GM21390 (cell line): ENCODE results near the gene MMS19.

Experiments
- ATAC-seq: cut with Tn5 transposase; IDR thresholded peaks from one replicate; pipeline ENCODE4 v1.9.1; 2021; ENCODE audit not compliant: unreplicated experiment

Gene MMS19, protein sequence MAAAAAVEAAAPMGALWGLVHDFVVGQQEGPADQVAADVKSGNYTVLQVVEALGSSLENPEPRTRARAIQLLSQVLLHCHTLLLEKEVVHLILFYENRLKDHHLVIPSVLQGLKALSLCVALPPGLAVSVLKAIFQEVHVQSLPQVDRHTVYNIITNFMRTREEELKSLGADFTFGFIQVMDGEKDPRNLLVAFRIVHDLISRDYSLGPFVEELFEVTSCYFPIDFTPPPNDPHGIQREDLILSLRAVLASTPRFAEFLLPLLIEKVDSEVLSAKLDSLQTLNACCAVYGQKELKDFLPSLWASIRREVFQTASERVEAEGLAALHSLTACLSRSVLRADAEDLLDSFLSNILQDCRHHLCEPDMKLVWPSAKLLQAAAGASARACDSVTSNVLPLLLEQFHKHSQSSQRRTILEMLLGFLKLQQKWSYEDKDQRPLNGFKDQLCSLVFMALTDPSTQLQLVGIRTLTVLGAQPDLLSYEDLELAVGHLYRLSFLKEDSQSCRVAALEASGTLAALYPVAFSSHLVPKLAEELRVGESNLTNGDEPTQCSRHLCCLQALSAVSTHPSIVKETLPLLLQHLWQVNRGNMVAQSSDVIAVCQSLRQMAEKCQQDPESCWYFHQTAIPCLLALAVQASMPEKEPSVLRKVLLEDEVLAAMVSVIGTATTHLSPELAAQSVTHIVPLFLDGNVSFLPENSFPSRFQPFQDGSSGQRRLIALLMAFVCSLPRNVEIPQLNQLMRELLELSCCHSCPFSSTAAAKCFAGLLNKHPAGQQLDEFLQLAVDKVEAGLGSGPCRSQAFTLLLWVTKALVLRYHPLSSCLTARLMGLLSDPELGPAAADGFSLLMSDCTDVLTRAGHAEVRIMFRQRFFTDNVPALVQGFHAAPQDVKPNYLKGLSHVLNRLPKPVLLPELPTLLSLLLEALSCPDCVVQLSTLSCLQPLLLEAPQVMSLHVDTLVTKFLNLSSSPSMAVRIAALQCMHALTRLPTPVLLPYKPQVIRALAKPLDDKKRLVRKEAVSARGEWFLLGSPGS

DNA sequence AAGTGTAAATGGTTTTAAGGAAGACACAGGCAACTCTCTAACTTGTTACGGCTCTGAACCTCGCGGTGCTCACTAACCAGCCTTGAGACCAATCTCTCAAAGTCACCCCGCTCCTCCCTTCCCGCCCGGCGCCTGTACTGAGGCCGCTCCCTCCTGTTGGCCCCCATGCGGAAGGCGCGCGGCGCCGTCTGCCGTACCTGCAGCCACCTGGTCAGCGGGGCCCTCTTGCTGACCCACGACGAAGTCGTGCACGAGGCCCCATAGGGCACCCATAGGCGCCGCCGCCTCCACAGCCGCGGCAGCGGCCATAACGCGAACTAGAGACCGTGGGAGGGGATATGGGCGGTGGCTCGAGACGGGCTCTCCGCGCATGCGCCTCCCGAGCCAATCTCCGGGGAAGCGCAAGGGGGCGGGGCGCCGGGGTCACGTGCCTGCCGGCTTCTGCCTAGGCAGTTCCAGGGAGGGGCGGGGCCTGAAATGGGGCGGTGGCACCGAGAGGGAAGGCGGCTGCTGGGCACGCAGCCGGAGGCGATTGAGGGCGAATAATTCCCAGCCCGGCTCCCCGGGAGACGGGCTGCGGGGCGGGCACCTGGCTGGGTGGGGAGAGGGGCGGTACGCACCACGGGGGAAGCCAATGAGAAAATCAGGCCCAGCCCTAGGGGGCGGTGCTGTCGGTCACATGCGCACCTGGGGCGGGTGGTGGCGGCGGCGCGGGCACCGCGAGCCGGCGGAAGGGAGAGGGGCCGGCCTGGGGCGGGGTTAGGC is at the start of gene MMS19:
TSS of gene MMS19 (minus strand) at position 347 of the 765 bp plus-strand sequence. CDS start at position 309, 38 bp downstream.
- peak; percentile 93 for ATAC-seq

DNA sequence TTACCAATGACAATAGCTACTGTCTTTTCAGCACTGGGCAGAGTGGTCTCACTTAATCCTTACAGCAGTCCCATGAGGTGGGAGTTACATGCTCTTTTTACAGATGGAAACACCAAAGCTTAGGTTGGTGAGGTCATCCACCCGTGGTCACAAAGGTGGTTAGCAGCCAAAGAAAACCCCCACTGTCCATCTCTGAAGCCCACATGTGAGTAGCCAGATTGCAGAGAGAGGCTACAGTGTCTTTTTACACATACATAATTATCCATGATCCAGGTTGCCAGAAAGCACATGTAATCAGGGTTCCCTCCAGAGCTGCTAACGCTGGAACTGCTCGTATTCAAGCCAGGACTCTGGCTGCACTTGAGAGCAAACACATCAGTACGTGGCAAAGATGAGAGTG is 49.7 kb upstream of the MMS19 start:
- no peak for ATAC-seq

DNA sequence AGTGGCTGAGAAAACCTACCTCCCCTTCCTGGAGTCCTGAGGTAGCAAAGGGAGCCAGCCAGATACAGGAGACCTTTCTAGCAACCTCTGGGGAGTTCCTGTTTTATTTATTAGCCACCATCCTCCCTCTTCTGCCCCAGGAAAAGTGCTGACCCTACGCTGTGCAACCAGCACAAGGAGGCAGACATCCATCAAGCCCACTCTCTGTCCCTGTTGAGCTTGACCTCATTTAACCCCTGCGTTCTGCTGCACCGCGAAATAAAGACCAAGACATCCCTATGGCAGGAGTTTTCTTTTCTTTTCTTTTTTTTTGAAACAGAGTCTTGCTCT is 49.0 kb upstream of the MMS19 start:
- ATAC-seq = no peak

DNA sequence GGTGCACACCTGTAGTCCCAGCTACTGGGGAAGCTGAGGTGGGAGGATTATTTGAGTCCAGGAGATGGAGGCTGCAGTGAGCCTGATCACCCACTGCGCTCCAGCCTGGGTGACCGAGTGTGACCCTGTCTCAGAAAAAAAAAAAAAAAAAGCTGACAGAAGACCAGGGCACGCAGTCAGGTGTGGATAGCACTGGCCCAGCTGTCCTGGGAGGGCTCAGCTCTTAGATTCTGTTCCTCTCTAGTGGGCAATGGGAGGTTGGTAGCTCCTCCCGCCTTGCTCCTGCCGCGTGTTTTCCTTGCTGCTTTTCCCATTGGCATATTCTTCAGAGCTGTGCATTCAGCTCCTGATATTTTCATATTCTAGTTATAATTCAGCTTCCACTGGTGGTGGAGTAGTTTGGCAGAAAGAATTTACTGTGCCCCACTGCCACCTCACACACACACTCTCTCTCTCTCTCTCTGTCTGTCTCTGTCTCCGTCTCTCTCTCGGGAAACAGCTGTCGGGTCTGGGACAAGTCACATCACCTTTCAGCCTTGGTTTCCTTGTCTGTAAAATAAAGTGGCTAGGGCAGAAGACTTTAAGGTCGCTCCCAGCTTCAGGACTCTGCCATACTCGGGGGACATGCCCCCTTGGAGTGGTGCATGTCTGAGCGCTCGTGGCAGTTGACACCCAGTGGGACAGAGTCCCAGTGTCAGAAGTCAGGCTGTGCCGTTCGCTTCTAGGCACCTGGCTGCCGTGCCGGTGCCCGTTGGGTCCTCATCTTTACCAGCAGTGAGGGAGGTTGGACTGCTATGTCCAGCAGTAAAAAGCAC is 48.4 kb upstream of the MMS19 start:
- ATAC-seq = no peak

DNA sequence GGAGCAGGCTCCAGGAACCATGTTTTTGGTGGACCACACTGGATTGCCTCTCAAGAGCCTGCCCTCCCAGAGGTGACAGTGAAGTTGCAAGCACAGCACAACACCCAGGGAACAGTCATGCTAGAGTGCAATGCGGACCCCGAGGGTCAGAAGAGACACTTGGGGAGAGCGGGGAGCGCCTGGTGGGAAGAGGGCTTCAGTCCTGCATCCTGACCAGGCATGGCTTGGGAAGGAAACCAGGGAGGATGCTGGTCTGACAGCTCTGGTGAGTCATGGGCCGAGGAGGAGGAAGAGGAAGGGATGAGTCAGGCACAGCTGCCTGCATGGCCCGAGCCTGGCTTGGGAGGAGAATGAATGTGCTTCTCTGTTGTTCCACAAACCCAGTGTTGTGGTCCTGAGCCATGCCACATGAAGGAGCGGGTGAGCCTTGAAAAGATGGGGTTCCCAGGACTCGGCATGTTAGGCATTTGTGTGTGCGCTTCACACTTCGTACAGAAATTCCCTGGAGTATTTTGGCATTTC is 44.9 kb upstream of the MMS19 start:
- ATAC-seq = no peak

DNA sequence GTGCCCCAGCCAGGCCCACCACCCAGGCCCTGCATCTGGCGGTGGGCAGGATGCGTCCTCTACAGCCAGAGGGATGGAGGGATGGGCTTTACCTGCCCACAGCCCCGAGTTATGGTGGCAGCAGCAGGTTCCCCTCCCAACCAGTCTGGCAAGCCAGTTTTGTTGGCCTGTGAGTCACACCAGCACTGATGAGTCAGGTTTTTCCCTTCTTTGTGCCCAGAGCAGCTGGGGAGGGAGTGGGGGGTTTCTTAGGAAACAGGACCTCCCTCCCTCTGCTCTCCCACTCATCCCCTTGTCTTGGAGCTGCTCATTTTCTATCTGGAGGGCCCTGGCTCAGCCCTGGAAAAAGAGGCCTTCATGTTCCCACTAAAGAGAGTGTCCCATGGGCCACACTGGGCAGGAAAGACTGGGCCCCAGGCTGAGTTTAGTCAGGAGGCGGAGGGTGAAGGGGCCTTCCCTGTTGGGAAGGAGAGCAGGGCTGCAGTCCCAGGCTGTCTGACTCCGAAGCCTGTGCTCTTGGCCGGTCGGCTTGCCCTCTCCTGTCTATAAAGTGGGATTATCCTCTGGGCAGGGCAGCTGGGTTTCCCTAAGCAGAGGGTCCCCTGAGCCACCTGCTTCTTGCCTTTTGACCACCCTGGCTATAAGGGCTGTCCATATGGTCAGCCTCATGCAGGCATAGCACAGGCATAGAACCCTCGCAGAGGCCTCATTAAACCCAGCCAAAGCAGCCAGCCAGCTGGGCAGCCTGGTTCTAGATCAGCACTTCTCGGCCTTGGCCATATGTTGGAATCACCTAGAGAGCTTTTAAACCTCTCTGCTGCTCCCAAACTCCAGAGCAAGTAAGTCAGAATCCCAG is 44.2 kb upstream of the MMS19 start:
- no peak for ATAC-seq

DNA sequence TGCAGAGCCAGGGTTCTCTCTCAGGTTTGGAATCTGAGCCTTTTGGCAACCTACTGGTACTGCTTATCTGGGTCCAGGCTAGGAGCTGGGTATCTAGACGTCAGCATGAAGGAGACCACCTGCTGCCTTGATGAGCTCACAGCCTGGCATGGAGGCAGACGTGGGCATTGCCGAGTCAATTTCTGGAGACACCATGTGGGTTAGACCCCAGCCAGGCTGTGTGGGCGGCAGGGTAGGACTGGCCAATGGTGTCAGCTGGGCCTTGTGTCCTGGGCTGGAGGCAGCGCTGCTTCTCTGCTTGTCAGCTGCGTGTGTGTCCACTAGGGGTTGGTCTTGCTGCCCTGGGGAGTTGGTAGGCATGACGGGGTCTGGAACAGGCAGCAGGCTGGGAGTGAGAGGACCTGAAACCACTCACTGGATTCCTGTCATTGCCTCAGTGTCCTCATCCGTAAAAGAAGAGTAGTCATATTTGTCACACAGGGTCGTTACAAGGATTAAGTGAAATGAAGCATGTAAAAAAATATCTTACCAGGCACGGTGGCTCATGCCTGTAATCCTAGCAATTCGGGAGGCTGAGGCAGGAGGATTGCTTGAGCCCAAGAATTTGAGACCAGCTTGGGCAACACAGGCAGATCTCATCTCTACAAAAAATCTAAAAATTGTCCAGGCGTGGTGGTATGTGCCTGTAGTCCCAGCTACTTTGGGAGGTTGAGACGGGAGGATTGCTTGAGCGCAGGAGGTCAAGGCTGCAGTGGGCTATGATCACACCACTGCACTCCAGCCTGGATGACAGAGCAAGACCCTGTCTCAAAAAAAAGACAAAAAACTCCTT is 42.7 kb upstream of the MMS19 start:
- ATAC-seq = no peak

DNA sequence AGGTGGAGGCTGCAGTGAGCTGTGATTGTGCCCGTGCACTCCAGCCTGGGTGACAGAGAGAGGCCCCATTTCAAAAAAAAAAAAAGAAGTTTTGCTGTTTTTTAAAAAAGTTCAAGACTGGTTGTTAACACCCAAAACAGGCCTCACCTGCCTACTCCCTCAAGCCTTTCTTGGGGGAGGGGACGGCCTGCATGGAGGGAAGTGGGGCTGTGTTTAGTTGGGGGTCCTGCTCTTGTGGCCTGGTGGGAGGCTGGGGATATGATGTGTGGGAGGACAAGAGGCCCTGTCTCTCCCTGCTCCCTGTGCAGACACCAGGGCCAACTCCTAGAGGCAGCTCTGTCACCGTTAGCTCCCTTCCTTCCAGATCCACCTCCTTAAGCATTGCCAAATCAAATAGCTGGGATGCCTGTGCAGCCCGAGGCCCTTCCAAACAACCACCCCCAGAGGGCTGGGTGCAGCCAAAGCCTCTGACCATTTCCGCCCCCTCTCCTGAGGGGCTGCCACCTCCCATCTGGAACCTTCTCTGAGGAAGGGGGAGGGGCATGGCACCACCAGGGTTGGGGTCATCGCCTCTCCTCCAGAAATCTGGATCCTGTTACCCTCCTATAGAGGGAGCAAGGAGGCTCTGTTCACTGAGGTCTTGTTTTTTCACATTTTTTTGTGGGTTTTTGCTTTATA is 41.4 kb upstream of the MMS19 start:
- ATAC-seq = no peak

DNA sequence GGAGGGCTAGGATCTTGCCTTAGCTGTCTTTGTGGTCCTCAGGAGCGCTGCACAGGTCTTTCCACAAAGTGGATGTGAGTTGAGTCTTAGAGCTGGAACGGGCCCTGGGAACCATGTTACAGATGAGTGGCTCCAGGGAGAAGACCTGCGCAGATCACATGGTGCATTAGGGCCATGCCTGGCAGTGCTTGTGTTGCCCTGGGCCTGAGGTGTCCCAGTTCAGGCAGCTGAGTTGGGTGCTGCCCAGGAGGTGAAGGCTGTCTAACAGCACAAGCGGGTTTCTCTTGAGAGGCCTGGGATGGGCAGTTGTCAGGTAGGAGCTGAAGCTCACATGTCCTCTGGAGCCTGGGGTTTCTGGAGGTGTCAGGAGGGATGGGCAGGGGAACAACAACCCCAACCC is 40.6 kb upstream of the MMS19 start:
- ATAC-seq = no peak

DNA sequence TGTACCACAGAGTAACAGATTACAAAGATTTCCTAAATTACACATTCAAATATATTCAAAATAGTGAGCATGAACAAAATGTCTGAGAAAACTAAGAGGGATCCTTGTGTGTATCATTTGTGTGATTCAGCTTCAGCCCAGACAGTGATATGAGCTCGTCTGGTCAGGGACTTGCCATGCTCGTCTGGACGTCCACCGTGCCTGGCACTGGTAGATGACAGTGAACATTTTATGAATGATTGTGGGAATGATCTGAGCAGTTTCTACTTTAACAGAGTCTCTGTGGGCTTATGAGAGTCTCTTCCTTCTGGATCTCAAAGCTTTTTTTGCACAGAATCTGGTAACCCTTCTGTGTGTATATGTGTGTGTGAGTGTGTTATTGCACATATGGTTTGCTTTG is 40.2 kb upstream of the MMS19 start:
- no peak for ATAC-seq

DNA sequence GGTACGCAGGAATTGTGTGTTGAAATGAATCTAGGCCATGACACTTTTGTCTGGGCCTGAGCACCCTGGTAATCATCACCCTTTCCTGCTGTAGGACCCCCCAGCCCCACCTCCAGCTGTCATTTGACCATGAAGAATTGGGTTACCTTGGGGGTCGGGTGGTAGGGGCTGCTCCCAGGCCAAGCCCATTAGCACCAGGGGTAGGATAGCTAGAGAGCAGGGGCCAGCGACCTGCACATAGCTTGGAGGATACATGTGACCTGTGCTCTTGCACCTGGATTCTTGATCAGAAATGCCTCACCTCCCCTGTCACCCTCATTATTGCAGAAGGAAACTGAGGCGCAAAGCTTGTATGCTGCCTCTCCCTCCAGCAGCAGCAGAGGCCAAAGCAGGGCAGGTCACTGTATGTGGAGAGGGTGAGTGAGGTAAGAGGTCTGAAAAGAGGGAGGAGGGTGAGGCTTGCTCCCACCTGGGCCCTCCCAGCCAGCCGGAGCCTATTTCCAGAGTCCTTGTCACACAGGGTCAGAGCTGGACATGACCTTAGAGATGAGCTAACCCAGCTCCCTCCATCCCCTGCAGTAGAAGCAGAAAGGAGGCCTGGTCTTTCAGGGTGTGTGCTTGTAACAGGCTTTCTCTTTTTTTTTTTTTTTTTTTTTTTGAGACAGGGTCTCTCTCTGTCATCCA is 39.1 kb upstream of the MMS19 start:
- ATAC-seq = no peak

DNA sequence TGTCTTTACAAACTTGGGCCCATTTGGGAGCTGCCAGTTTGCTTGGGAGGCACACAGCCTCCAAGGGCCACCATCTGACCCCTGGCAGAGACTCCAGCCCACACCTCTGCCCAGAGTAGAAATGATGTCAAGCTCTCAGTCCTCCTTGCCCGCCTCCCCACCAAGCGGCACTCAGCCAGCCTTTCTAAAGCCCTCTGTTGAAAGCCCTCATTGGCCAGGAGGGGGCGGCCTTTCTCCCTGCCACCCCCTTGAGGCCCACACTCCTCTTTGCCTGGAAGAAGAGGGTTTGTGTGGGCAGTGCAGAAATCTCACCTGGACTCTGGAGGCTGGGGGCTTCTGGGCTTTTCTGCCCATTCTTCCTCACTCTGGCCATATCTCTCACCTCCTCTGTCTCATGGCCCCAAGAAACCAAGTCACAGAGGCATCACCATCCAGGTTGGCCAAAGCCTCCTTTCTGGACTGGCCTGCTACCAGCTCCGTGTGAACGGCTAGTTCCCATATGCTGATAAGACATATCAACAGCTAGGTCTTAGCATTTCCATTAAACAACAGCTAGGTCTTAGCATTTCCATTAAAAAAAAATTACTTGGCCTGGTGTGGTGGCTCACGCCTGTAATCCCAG is 36.6 kb upstream of the MMS19 start:
- ATAC-seq = no peak

DNA sequence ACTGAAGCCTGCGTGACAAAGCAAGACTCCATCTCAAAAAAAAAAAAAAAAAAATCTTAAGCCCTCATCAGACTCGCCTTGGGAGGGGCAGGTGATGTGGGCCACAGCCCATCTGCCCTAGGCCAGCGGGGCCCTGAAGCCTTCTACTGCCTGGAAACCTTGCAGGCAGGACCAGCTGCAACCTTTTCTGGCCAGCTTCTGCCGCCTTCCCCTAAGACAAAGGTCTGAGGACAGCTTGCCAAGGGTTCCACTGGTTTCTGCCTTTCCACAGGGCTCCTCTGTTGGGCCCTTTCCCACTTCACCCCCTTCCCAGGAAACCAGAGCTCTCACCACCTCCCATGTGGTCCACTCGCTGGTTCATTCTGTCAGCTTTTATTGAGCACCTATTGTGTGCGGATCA is 35.7 kb upstream of the MMS19 start:
- ATAC-seq = no peak

DNA sequence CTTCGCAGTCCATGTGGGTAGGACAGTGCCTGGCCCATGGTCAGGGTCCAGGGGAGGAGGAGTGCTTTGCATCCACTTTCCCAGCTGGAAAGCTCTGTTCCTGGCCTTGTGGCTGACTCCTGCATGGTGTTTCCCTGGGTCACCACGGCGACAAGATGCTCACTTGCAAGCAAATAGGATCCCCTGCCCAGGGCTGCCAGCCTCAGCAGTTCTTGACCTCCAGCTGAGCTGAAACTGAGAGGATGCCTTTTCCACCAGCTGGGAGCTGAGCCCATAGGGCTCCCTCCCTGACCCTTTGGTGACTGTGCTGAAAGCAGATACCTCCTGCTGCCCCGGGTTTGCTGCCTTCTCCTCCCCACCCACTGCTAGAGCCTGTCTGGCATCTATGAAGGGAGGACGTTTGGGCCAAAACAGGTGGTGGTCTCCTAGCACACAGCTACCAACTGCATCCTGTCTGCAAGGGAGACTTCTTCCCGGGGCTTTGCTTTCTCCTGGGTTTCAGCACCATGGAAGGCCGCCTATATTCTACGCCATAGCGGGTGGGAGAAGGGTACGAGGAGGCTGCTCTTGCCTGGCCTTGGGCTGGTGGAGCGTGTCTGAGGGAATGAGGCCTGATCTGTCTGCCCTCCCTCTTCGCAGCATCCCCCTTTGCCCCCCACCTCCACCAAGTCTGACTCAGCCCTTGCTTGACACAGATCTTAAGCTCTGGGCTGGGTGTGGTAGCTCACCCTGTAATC is 34.9 kb upstream of the MMS19 start:
- no peak for ATAC-seq

DNA sequence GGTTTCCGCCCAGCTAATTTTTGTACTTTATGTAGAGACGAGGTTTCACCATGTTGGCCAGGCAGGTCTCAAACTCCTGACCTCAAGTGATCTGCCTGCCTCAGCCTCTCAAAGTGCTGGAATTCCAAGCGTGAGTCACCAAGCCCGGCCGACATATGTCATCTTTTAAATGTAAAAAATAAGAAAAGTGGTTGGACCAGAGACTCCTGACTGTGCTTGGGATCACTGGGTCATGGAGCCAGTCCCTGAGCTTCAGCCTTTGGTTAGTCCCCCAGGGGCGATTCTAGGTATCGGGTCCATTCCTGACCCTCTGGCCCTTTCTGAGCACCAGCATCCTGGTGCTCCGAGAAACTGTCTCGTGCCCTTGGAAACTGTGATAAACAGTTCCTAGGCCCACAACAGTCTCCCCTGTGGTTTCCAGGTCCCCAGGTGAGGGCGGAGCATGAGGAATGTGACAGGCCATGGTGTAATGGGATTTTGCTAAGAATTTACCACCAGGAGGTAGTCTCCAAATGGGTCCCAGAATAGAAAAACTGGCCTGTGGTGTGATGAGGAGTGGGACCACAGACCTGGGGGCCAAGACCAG is 33.3 kb upstream of the MMS19 start:
- no peak for ATAC-seq
